Lower leg skin (tissue), 4 donors: ENCODE data around the gene CAND1. TPM values are rescaled to one million over a fixed set of nuclear protein-coding genes. Genes with fewer than 3 reads are reported as not detected.

ENCODE experiments used
- DNase-seq, 2 donors: peaks; one replicate each; pipeline ENCODE4 v3.0.0-alpha.2; 2019; ENCODE audit warnings: low spot score in 2 of 2
- H3K4me3 ChIP-seq: fragments of 200-600 bp; sonication (generic); 2 replicates; pipeline ENCODE4 v1.5.1; 2017; ENCODE audit warnings: mild to moderate bottlenecking, low read depth; ENCODE audit not compliant: poor library complexity, severe bottlenecking
- CTCF ChIP-seq, 3 donors: fragments of 450-650 bp; IDR thresholded peaks; one replicate each; pipeline ENCODE4 v1.5.1; 2016; ENCODE audit warnings: antibody characterized with exemption in 3 of 3, mild to moderate bottlenecking in 3 of 3, moderate library complexity in 2 of 3
- POLR2A ChIP-seq, 2 donors: fragments of 450-650 bp; IDR thresholded peaks; one replicate each; pipeline ENCODE4 v1.6.1; 2016 to 2017; ENCODE audit warnings: antibody characterized with exemption in 2 of 2, mild to moderate bottlenecking in 1 of 2, moderate library complexity in 1 of 2
- WGBS, 2 donors: methylation state at CpG; one replicate each; pipeline ENCODE4 v1.1.5; 2018; 5-methylcytosine and 5-hydroxymethylcytosine counted together
- intact Hi-C: fragments of 100-400 bp; cut with DNase I; formaldehyde crosslinking; loops from one replicate; pipeline ENCODE4 v1.15.0; 2023; ENCODE audit warnings: low total_unique reads
- total RNA-seq, 4 donors: library from RNA; depleted of rRNA; stranded (reverse); fragments of >200 nt; gene quantifications; one replicate each; pipeline ENCODE4 v1.1.0, GENCODE V29; 2016

CAND1 gene
- total RNA-seq, 4 donors from 2014 or later, result 46.2 to 75.5 (median 70.3) TPM

GRCh38 chr12:67274186-67274585 is 5.0 kb downstream of the CAND1 start:
- DNase-seq, result no peak
- 34 to 41% methylated on average over 3 of the region's 3 CpGs for WGBS, 2 donors
- intact Hi-C loops, result no loop called here
- no peak overlapping the region for H3K4me3 ChIP-seq
- TF ChIP-seq CTCF (IDR thresholded peaks at IDR 0.05) (no peak), POLR2A (IDR thresholded peaks at IDR 0.05) (no peak)

- DNase-seq, result no peak
- TF ChIP-seq CTCF (IDR thresholded peaks at IDR 0.05) (no peak), POLR2A (IDR thresholded peaks at IDR 0.05) (no peak)
- no peak overlapping the region for H3K4me3 ChIP-seq
- intact Hi-C loops, result no loop called here
- 81 to 85% methylated on average over 6 of the region's 6 CpGs for WGBS, 2 donors
Measured at GRCh38 chr12:67275380-67275913, 6.3 kb downstream of the CAND1 start.

GRCh38 chr12:67276421-67276820 is 7.3 kb downstream of the CAND1 start:
- H3K4me3 ChIP-seq, result no peak overlapping the region
- TF ChIP-seq POLR2A (IDR thresholded peaks at IDR 0.05) (no peak), CTCF (IDR thresholded peaks at IDR 0.05) (no peak)
- WGBS, 2 donors, result 63 to 79% methylated on average over 3 of the region's 3 CpGs
- no peak for DNase-seq
- intact Hi-C loops, result no loop called here

- DNase-seq, result no peak
- intact Hi-C loops, result no loop called here
- TF ChIP-seq POLR2A (IDR thresholded peaks at IDR 0.05) (no peak), CTCF (IDR thresholded peaks at IDR 0.05) (no peak)
- H3K4me3 ChIP-seq, result no peak overlapping the region
- WGBS, 2 donors, result 55 to 71% methylated on average over 1 of the region's 1 CpG
Measured at GRCh38 chr12:67279637-67280036, 10.5 kb downstream of the CAND1 start.

GRCh38 chr12:67280088-67280487 is 10.9 kb downstream of the CAND1 start:
- no peak for TF ChIP-seq CTCF (IDR thresholded peaks at IDR 0.05)
- no peak for TF ChIP-seq POLR2A (IDR thresholded peaks at IDR 0.05)
- intact Hi-C loops, result no loop called here
- WGBS, 2 donors, result 56 to 65% methylated on average over 4 of the region's 4 CpGs

GRCh38 chr12:67280572-67280971 is 11.4 kb downstream of the CAND1 start:
- WGBS, 2 donors, result 25 to 27% methylated on average over 2 of the region's 2 CpGs
- no peak for TF ChIP-seq CTCF (IDR thresholded peaks at IDR 0.05)
- TF ChIP-seq POLR2A (IDR thresholded peaks at IDR 0.05), result no peak
- intact Hi-C loops, result no loop called here
- H3K4me3 ChIP-seq, result no peak overlapping the region
- no peak for DNase-seq

More at GRCh38 chr12:67280088-67280487, 10.9 kb downstream of the CAND1 start:
- no peak overlapping the region for H3K4me3 ChIP-seq
- DNase-seq, result no peak
